Heart left ventricle (tissue), 13 donors: ENCODE results near the gene ZFYVE21.

Experiments used
- POLR2A ChIP-seq, 2 donors: fragments of 450-650 bp; IDR thresholded peaks; one replicate each; pipeline ENCODE4 v1.6.1; 2017; ENCODE audit warnings: antibody characterized with exemption in 2 of 2, mild to moderate bottlenecking in 2 of 2, moderate library complexity in 2 of 2
- TF ChIP-seq, protein P1 (sequence below), 12 donors: fragments of 200-600 bp; sonication (generic) in 4 of 12; IDR thresholded peaks; one replicate each; pipeline versions ENCODE4 v1.5.0 to v1.8.0; 2018 to 2022; ENCODE audit warnings: antibody characterized with exemption in 12 of 12, mild to moderate bottlenecking in 5 of 12
- donor health status: ischemic (EF 13 %, LVEDD 7.1; RV severe dilation, severe dysfunction).
- donor health status: DM: no; HTN: yes; CAD: no.
- donor health status: DM: no; HTN: no; CAD: no.
- donor health status: ischemic (EF 25% LVEDD 6.9; RV normal size, moderate dysfunction).
- donor health status: ischemic (EF 25% LVEDD 5.7; RV mildly dilated, moderate dysfunction).
- donor health status: ischemic (EF 35%, LVEDD 5.7; RV mildly dilated, moderate dysfunction).
- donor health status: nonischemic (EF 11% LVEDD 7.7; RV severe dilation, severe dysfunction).
- donor health status: DM: yes; HTN: yes; CAD: no.
- donor health status: PGD.
- donor health status: ischemic (EF 29% LVEDD 5.4; RV normal size, mild dysfunction).
- donor health status: nonischemic (EF 23%, LVEDD 6.1; RV moderate dilation, normal function).

DNA sequence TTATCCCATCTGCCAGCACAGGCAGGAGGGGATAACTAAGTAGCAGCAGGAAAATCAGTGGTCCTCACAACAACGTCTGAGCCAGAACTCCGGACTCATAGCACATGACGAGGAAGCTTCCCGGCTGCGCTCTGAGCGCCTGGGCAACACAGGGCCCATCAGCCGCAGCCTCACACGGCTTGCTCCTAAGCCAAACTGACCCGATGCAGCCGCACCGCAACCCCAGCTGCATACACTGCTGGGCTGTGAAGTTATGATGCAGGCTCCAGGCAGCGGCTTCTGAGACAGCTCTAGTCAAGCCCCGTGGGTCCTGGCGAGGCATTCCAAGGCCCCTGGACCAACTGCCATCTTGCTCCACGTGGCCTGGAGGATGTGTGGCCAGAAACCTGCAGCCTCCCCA lies 28.1 kb downstream of the ZFYVE21 start:
- no peak for TF ChIP-seq POLR2A (IDR thresholded peaks at IDR 0.05)
- TF ChIP-seq, protein P1, sequence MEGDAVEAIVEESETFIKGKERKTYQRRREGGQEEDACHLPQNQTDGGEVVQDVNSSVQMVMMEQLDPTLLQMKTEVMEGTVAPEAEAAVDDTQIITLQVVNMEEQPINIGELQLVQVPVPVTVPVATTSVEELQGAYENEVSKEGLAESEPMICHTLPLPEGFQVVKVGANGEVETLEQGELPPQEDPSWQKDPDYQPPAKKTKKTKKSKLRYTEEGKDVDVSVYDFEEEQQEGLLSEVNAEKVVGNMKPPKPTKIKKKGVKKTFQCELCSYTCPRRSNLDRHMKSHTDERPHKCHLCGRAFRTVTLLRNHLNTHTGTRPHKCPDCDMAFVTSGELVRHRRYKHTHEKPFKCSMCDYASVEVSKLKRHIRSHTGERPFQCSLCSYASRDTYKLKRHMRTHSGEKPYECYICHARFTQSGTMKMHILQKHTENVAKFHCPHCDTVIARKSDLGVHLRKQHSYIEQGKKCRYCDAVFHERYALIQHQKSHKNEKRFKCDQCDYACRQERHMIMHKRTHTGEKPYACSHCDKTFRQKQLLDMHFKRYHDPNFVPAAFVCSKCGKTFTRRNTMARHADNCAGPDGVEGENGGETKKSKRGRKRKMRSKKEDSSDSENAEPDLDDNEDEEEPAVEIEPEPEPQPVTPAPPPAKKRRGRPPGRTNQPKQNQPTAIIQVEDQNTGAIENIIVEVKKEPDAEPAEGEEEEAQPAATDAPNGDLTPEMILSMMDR (IDR thresholded peaks at IDR 0.05): no peak
